Calu3 (cell line): Measurements from ENCODE around the gene ADAM17. TPM values are rescaled to one million over a fixed set of nuclear protein-coding genes. Genes with fewer than 3 reads are reported as not detected.
"Not testable (repeated sequence)": the region's sequence is repeated elsewhere in the genome, so short reads cannot be mapped to it uniquely, and the experiment has no call there.

ENCODE experiments used
- BruUV-seq: library from RNA; stranded (reverse); fragments of 400-500 nt; replicated peaks from 2 replicates; lab custom pipeline; 2021; lab: Mats Ljungman, UMichigan
- CTCF ChIA-PET: fragments of 300-600 bp; sonication (Branson Sonifier 250); formaldehyde crosslinking; loops from one replicate; lab custom pipeline; 2022; ENCODE audit warnings: antibody characterized with exemption; lab: Charles Lee
- DNase-seq: peaks from one replicate; pipeline ENCODE4 v3.0.0; 2022
- H3K27ac Mint-ChIP-seq: one replicate; pipeline ENCODE4 v1.8.0; 2022; ENCODE audit warnings: mixed read lengths; ENCODE audit not compliant: unreplicated experiment
- H3K27me3 Mint-ChIP-seq: one replicate; pipeline ENCODE4 v1.8.0; 2022; ENCODE audit warnings: mixed read lengths; ENCODE audit not compliant: unreplicated experiment
- H3K36me3 Mint-ChIP-seq: one replicate; pipeline ENCODE4 v1.8.0; 2022; ENCODE audit warnings: mild to moderate bottlenecking, moderate library complexity, mixed read lengths; ENCODE audit not compliant: insufficient read depth, unreplicated experiment
- H3K4me1 Mint-ChIP-seq: one replicate; pipeline ENCODE4 v1.8.0; 2022; ENCODE audit warnings: mild to moderate bottlenecking, low read depth, mixed read lengths; ENCODE audit not compliant: unreplicated experiment
- H3K4me3 Mint-ChIP-seq: one replicate; pipeline ENCODE4 v1.8.0; 2022; ENCODE audit warnings: mild to moderate bottlenecking, low read depth, moderate library complexity, mixed read lengths; ENCODE audit not compliant: unreplicated experiment
- H3K9me3 Mint-ChIP-seq: one replicate; pipeline ENCODE4 v1.8.0; 2022; ENCODE audit warnings: low read depth, mixed read lengths; ENCODE audit not compliant: unreplicated experiment
- intact Hi-C: fragments of 100-400 bp; cut with micrococcal nuclease; formaldehyde crosslinking; loops from one replicate; pipeline ENCODE4 v1.10.0; 2022; ENCODE audit not compliant: unreplicated experiment
- total RNA-seq: library from RNA; stranded (reverse); gene quantifications from 2 replicates; pipeline ENCODE4 v1.2.3, GENCODE V29; 2022
- TF ChIP-seq, protein P1 (sequence below): fragments of 200-600 bp; IDR thresholded peaks from one replicate; pipeline ENCODE4 v1.8.0; 2022; ENCODE audit warnings: antibody characterized with exemption; ENCODE audit not compliant: unreplicated experiment

ADAM17 gene
- total RNA-seq, 1 experiment from 2014 or later: 54.2 TPM

DNA sequence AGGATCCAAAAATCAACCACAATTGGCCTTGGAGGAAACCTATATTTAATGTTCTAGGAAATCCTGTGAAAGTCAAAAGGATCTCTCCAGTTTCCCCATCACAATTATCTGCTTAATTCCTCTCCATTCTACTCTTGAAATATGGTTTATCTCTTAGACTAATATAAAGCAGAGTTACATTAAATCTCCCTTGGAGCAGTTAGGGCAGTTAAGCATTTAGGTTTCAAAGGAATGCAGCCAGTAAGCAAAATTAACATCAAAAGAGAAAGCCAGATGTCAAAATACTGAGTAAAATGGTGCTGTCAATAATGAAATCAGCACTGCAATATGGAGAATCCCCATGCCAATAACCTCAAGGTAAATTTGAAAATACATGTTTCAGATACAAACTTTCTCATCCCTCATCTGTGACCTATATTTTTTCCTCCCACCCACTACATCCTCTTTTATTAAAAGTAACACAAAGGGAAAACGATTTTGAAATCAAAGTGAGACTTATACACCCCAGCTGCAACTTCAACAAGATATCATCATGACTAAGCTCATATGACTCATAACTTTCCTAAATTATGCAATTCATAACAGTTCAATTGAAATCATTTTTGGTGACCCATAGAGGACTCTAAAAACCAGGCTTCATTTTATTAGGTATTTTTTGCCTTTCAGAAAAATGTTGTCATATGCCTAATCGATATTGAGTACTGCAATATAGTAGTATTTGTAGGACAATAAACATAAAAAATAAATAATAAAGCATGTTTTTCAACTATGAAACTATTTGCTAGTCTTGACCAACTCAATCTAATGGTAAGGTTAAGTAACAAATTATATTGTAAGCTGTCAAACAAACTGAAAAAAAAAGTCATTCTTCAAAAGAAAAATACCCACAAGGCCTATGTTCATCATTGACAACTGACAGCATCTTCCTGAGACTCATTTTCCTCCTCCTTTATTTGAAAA lies 3.1 kb downstream of the ADAM17 start:
- peak overlapping the region; percentile 86 for H3K27ac Mint-ChIP-seq
- peaks cover 48% of the 10 kb centered on the region for H3K36me3 Mint-ChIP-seq
- peaks cover 40% of the 10 kb centered on the region for H3K4me1 Mint-ChIP-seq
- no peak for DNase-seq
- CTCF ChIA-PET: no interaction called here
- intact Hi-C loops: no loop called here
- no TSS peak for BruUV-seq
- H3K4me3 Mint-ChIP-seq: peak overlapping the region; percentile 98
- H3K27me3 Mint-ChIP-seq: no peaks in the 10 kb centered on the region
- TF ChIP-seq, protein P1, sequence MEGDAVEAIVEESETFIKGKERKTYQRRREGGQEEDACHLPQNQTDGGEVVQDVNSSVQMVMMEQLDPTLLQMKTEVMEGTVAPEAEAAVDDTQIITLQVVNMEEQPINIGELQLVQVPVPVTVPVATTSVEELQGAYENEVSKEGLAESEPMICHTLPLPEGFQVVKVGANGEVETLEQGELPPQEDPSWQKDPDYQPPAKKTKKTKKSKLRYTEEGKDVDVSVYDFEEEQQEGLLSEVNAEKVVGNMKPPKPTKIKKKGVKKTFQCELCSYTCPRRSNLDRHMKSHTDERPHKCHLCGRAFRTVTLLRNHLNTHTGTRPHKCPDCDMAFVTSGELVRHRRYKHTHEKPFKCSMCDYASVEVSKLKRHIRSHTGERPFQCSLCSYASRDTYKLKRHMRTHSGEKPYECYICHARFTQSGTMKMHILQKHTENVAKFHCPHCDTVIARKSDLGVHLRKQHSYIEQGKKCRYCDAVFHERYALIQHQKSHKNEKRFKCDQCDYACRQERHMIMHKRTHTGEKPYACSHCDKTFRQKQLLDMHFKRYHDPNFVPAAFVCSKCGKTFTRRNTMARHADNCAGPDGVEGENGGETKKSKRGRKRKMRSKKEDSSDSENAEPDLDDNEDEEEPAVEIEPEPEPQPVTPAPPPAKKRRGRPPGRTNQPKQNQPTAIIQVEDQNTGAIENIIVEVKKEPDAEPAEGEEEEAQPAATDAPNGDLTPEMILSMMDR: no peak
- H3K9me3 Mint-ChIP-seq: no peaks in the 10 kb centered on the region

DNA sequence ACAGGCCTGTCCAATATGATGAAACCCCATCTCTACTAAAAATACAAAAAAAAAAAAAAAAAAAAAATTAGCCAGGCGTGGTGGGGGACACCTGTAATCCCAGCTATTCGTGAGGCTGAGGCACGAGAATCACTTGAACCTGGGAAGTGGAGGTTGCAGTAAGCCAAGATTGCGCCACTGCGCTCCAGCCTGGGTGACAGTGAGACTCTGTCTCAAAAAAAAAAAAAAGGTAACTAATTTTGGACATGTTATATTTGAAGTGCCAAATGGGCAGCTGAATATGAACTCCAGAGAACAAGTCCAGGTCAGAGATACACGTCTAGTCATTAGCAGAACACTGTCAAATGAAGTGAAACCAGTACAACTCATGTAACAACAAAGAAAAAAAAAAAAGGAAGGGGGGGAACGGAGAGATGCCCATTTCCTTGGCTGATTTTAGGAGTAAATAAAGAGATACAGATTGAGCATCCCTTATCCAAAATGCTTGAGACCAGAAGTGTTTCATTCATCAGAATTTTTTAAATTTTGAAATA lies 4.7 kb downstream of the ADAM17 start:
- H3K4me3 Mint-ChIP-seq, H3K9me3 Mint-ChIP-seq, H3K27ac Mint-ChIP-seq, CTCF ChIA-PET, intact Hi-C loops, BruUV-seq, H3K27me3 Mint-ChIP-seq, DNase-seq: not testable (repeated sequence)
- H3K36me3 Mint-ChIP-seq: peaks cover 37% of the 10 kb centered on the region
- H3K4me1 Mint-ChIP-seq: peaks cover 47% of the 10 kb centered on the region

DNA sequence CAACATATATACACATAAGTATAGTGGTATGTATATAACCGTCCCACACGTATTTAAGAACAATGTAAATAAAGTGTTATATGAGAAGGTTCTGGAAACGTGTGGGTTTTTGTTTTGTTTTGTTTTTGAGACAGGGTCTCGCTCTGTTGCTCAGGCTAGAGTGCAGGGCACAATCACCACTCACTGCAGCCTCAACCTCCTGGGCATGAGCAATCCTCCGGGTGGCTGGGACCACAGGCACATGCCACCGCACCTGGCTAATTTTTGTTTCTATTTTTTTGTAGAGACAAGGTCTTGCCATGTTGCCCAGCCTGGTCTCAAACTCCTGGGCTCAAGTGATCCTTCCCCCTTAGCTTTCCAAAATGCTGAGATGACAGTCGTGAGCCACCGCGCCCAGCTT lies 6.2 kb downstream of the ADAM17 start:
- Mint-ChIP-seq H3K36me3 (peaks cover 22% of the 10 kb centered on the region), H3K4me3 (no peak overlapping the region), H3K9me3 (no peaks in the 10 kb centered on the region), H3K27ac (no peak overlapping the region), H3K27me3 (no peaks in the 10 kb centered on the region), H3K4me1 (peaks cover 40% of the 10 kb centered on the region)
- no peak for DNase-seq
- no TSS peak for BruUV-seq
- TF ChIP-seq, protein P1: no peak
- CTCF ChIA-PET: no interaction called here
- intact Hi-C loops: no loop called here

- intact Hi-C loops: no loop called here
- peaks cover 13% of the 10 kb centered on the region for H3K36me3 Mint-ChIP-seq
- H3K27ac Mint-ChIP-seq: no peak overlapping the region
- TF ChIP-seq, protein P1: no peak
- H3K9me3 Mint-ChIP-seq: no peaks in the 10 kb centered on the region
- CTCF ChIA-PET: no interaction called here
- peaks cover 37% of the 10 kb centered on the region for H3K4me1 Mint-ChIP-seq
- no peak overlapping the region for H3K4me3 Mint-ChIP-seq
- no TSS peak for BruUV-seq
- no peak for DNase-seq
- no peaks in the 10 kb centered on the region for H3K27me3 Mint-ChIP-seq
Measured at GRCh38 chr2:9548506-9548905, 7.1 kb downstream of the ADAM17 start.
